ENCODE data around the gene RAD51. TPM values are rescaled to one million over a fixed set of nuclear protein-coding genes. Genes with fewer than 3 reads are reported as not detected.
"Not testable (repeated sequence)": the region's sequence is repeated elsewhere in the genome, so short reads cannot be mapped to it uniquely, and the experiment has no call there.

RAD51 gene
- total and polyA plus RNA-seq, 2 donors (not counting 1 experiment from before 2014, with no cell fraction given): 1.3 to 5.0 TPM

DNA sequence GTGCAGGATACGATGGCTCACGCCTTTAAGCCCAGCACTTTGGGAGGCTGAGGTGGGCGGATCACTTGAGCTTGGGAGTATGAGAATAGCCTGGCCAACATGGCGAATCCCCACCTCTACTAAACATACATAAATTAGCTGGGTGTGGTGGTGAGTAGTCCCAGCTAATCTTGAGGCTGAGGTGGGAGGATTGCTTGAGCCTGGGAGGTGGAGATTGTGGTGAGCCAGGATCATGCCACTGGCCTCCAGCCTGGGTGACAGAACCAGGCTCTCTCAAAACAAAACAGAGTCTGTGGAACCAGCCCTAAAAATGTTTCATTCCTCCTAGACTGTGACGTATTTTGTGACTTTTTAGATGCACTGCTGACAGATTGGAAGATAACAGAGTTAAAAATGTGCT is 34.3 kb upstream of the RAD51 start:
- TF ChIP-seq, protein P1, sequence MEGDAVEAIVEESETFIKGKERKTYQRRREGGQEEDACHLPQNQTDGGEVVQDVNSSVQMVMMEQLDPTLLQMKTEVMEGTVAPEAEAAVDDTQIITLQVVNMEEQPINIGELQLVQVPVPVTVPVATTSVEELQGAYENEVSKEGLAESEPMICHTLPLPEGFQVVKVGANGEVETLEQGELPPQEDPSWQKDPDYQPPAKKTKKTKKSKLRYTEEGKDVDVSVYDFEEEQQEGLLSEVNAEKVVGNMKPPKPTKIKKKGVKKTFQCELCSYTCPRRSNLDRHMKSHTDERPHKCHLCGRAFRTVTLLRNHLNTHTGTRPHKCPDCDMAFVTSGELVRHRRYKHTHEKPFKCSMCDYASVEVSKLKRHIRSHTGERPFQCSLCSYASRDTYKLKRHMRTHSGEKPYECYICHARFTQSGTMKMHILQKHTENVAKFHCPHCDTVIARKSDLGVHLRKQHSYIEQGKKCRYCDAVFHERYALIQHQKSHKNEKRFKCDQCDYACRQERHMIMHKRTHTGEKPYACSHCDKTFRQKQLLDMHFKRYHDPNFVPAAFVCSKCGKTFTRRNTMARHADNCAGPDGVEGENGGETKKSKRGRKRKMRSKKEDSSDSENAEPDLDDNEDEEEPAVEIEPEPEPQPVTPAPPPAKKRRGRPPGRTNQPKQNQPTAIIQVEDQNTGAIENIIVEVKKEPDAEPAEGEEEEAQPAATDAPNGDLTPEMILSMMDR (conservative IDR thresholded peaks at IDR 0.05 in 1 of 2, IDR thresholded peaks at IDR 0.05 in 1 of 2; ENCODE audit: low read depth in 1 of 2, low read length in 2 of 2): no peak
- TF ChIP-seq EZH2 (IDR thresholded peaks at IDR 0.05; ENCODE audit: low read length, missing control alignments): no peak
- Histone ChIP-seq H3K9me3 (ENCODE audit: control insufficient read depth, insufficient read depth, low read depth, low read length) (no peaks in the 10 kb centered on the region), H3K4me2 (ENCODE audit: extremely low read depth, insufficient read depth, low read length) (no peak overlapping the region), H4K20me1 (ENCODE audit: control insufficient read depth, extremely low read depth, insufficient read depth, low read length) (no peaks in the 10 kb centered on the region), H3K27me3 (ENCODE audit: control insufficient read depth, insufficient read depth, low read length) (no peaks in the 10 kb centered on the region), H3K4me1 (ENCODE audit: control insufficient read depth, extremely low read depth, insufficient read depth, low read length) (no peaks in the 10 kb centered on the region), H2AFZ (ENCODE audit: low read length) (no peak overlapping the region), H3K9ac (ENCODE audit: insufficient read depth, low read length) (no peak overlapping the region), H3K27ac (ENCODE audit: insufficient read depth, low read length) (no peak overlapping the region), H3K79me2 (ENCODE audit: control insufficient read depth, insufficient read depth, low read length) (no peaks in the 10 kb centered on the region), H3K36me3 (ENCODE audit: control insufficient read depth, insufficient read depth, low read length) (no peaks in the 10 kb centered on the region), H3K4me3 (replicated peaks in 1 of 4; ENCODE audit: control extremely low read depth in 1 of 4, insufficient read depth in 1 of 4, low read depth in 3 of 4, low read length in 4 of 4) (no peak overlapping the region)
- no peak for DNase-seq (ENCODE audit: low read depth in 2 of 2)

DNA sequence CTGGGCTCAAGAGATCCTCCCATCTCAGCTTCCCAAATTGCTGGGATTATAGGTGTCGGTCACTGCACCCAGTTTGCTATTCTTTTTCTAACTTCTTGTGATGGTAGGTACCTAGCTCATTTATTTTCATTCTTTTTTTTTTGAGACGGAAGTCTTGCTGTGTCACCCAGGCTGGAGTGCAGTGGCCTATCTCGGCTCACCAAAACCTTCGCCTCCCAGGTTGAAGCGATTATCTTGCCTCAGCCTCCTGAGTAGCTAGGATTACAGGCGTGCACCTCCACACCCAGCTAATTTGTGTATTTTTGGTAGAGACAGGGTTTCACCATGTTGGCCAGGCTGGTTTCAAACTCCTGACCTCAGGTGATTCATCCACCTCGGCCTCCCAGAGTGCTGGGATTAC is 30.1 kb upstream of the RAD51 start:
- no peak overlapping the region for H2AFZ ChIP-seq (ENCODE audit: low read length)
- no peaks in the 10 kb centered on the region for H3K79me2 ChIP-seq (ENCODE audit: control insufficient read depth, insufficient read depth, low read length)
- no peaks in the 10 kb centered on the region for H3K27me3 ChIP-seq (ENCODE audit: control insufficient read depth, insufficient read depth, low read length)
- no peak overlapping the region for H3K4me3 ChIP-seq (replicated peaks in 1 of 4; ENCODE audit: control extremely low read depth in 1 of 4, insufficient read depth in 1 of 4, low read depth in 3 of 4, low read length in 4 of 4)
- DNase-seq (ENCODE audit: low read depth in 2 of 2): no peak
- no peaks in the 10 kb centered on the region for H3K36me3 ChIP-seq (ENCODE audit: control insufficient read depth, insufficient read depth, low read length)
- no peak overlapping the region for H3K4me2 ChIP-seq (ENCODE audit: extremely low read depth, insufficient read depth, low read length)
- no peaks in the 10 kb centered on the region for H3K9me3 ChIP-seq (ENCODE audit: control insufficient read depth, insufficient read depth, low read depth, low read length)
- H4K20me1 ChIP-seq (ENCODE audit: control insufficient read depth, extremely low read depth, insufficient read depth, low read length): no peaks in the 10 kb centered on the region
- H3K4me1 ChIP-seq (ENCODE audit: control insufficient read depth, extremely low read depth, insufficient read depth, low read length): no peaks in the 10 kb centered on the region
- TF ChIP-seq, protein P1 (conservative IDR thresholded peaks at IDR 0.05 in 1 of 2, IDR thresholded peaks at IDR 0.05 in 1 of 2; ENCODE audit: low read depth in 1 of 2, low read length in 2 of 2): no peak
- TF ChIP-seq EZH2 (IDR thresholded peaks at IDR 0.05; ENCODE audit: low read length, missing control alignments): no peak
- no peak overlapping the region for H3K9ac ChIP-seq (ENCODE audit: insufficient read depth, low read length)
- H3K27ac ChIP-seq (ENCODE audit: insufficient read depth, low read length): no peak overlapping the region

DNA sequence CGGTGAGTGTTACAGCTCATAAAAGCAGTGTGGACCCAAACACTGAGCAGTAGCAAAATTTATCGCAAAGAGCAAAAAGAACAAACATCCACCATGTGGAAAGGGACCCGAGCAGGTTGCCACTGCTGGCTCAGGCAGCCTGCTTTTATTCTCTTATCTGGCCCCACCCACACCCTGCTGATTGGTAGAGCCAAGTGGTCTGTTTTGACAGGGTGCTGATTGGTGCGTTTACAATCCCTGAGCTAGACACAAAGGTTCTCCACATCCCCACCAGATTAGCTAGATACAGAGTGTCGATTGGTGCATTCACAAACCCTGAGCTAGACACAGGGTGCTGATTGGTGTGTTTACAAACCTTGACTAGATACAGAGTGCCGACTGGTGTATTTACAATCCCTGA is 18.7 kb upstream of the RAD51 start:
- not testable (repeated sequence) for H3K27me3 ChIP-seq (ENCODE audit: control insufficient read depth, insufficient read depth, low read length); H2AFZ ChIP-seq (ENCODE audit: low read length); DNase-seq (ENCODE audit: low read depth in 2 of 2); H4K20me1 ChIP-seq (ENCODE audit: control insufficient read depth, extremely low read depth, insufficient read depth, low read length); H3K4me3 ChIP-seq (replicated peaks in 1 of 4; ENCODE audit: control extremely low read depth in 1 of 4, insufficient read depth in 1 of 4, low read depth in 3 of 4, low read length in 4 of 4); H3K9ac ChIP-seq (ENCODE audit: insufficient read depth, low read length); H3K4me1 ChIP-seq (ENCODE audit: control insufficient read depth, extremely low read depth, insufficient read depth, low read length); H3K9me3 ChIP-seq (ENCODE audit: control insufficient read depth, insufficient read depth, low read depth, low read length); H3K27ac ChIP-seq (ENCODE audit: insufficient read depth, low read length); H3K79me2 ChIP-seq (ENCODE audit: control insufficient read depth, insufficient read depth, low read length); H3K4me2 ChIP-seq (ENCODE audit: extremely low read depth, insufficient read depth, low read length); H3K36me3 ChIP-seq (ENCODE audit: control insufficient read depth, insufficient read depth, low read length)

DNA sequence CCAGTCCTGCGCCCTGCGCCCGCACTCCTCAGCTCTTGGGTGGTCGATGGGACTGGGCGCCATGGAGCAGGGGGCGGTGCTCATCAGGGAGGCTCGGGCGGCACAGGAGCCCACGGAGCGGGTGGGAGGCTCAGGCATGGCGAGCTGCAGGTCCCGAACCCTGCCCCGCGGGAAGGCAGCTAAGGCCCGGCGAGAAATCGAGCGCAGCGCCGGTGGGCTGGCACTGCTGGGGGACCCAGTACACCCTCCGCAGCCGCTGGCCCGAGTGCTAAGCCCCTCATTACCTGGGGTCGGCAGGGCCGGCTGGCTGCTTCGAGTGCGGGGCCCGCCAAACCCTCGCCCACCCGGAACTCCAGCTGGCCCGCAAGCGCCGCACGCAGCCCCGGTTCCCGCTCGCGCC is 18.1 kb upstream of the RAD51 start:
- H3K27ac ChIP-seq (ENCODE audit: insufficient read depth, low read length); H3K27me3 ChIP-seq (ENCODE audit: control insufficient read depth, insufficient read depth, low read length); H3K79me2 ChIP-seq (ENCODE audit: control insufficient read depth, insufficient read depth, low read length); H4K20me1 ChIP-seq (ENCODE audit: control insufficient read depth, extremely low read depth, insufficient read depth, low read length); H3K9ac ChIP-seq (ENCODE audit: insufficient read depth, low read length); H3K9me3 ChIP-seq (ENCODE audit: control insufficient read depth, insufficient read depth, low read depth, low read length); H3K36me3 ChIP-seq (ENCODE audit: control insufficient read depth, insufficient read depth, low read length); H2AFZ ChIP-seq (ENCODE audit: low read length); DNase-seq (ENCODE audit: low read depth in 2 of 2); H3K4me3 ChIP-seq (replicated peaks in 1 of 4; ENCODE audit: control extremely low read depth in 1 of 4, insufficient read depth in 1 of 4, low read depth in 3 of 4, low read length in 4 of 4); H3K4me1 ChIP-seq (ENCODE audit: control insufficient read depth, extremely low read depth, insufficient read depth, low read length); H3K4me2 ChIP-seq (ENCODE audit: extremely low read depth, insufficient read depth, low read length): not testable (repeated sequence)
